Type B pancreatic cell (in vitro differentiated cells): ENCODE measurements around the gene PAGE2B. TPM values are rescaled to one million over a fixed set of nuclear protein-coding genes. Genes with fewer than 3 reads are reported as not detected.

Experiments used
- DNase-seq: peaks from one replicate; pipeline ENCODE4 v3.0.0; 2021; ENCODE audit warnings: mixed read lengths; ENCODE audit not compliant: unreplicated experiment; ENCODE audit errors: extremely low spot score
- H3K27ac Mint-ChIP-seq: 2 replicates; pipeline ENCODE4 v1.8.0; 2021; ENCODE audit warnings: mild to moderate bottlenecking, mixed read lengths
- H3K27me3 Mint-ChIP-seq: 2 replicates; pipeline ENCODE4 v1.8.0; 2021; ENCODE audit warnings: mixed read lengths
- H3K36me3 Mint-ChIP-seq: 2 replicates; pipeline ENCODE4 v1.8.0; 2021; ENCODE audit warnings: mixed read lengths
- H3K4me1 Mint-ChIP-seq: one replicate; pipeline ENCODE4 v1.8.0; 2021; ENCODE audit warnings: mixed read lengths; ENCODE audit not compliant: unreplicated experiment
- H3K4me3 Mint-ChIP-seq: 2 replicates; pipeline ENCODE4 v1.8.0; 2021; ENCODE audit warnings: mild to moderate bottlenecking, mixed read lengths
- H3K9me3 Mint-ChIP-seq: 2 replicates; pipeline ENCODE4 v1.8.0; 2021; ENCODE audit warnings: mixed read lengths
- CTCF ChIP-seq: fragments of 200-600 bp; sonication (generic); conservative IDR thresholded peaks from 2 replicates; pipeline ENCODE4 v1.5.0; 2021; ENCODE audit warnings: antibody characterized with exemption, mild to moderate bottlenecking
- total RNA-seq: library from RNA; stranded (reverse); gene quantifications from 2 replicates; pipeline ENCODE4 v1.2.1, GENCODE V29; 2021; ENCODE audit warnings: low replicate concordance

The PAGE2B gene
- total RNA-seq, 1 donor from 2014 or later, result not detected

DNA sequence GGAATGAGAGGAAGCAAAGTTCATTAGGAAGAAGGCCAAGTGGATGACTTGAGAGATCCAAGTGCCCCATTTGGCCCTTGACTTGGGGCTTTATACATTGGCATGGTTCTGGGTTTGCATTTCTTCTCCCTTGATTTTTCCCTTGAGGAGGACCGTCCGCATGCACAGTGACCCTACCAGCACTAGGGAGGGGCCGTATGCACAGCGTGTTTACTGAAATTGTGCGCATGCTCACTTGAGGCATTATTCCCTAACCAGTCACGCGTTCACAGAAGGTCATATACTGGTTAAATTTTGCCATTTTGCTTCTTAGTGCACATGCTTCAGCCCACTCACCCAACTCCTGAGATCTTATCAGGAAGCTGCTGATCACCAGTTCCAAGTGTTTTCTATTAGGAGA, 49.1 kb downstream of the PAGE2B start:
- no peak for TF ChIP-seq CTCF
- Mint-ChIP-seq H3K9me3 (no peaks in the 10 kb centered on the region), H3K27me3 (no peaks in the 10 kb centered on the region), H3K4me1 (no peaks in the 10 kb centered on the region), H3K27ac (no peak overlapping the region), H3K36me3 (no peaks in the 10 kb centered on the region), H3K4me3 (no peak overlapping the region)
- no peak for DNase-seq

- no peak overlapping the region for H3K27ac Mint-ChIP-seq
- H3K9me3 Mint-ChIP-seq, result no peaks in the 10 kb centered on the region
- H3K36me3 Mint-ChIP-seq, result no peaks in the 10 kb centered on the region
- no peaks in the 10 kb centered on the region for H3K4me1 Mint-ChIP-seq
- no peak for DNase-seq
- no peak for TF ChIP-seq CTCF
- H3K4me3 Mint-ChIP-seq, result no peak overlapping the region
- no peaks in the 10 kb centered on the region for H3K27me3 Mint-ChIP-seq
Observed at GRCh38 chrX:55127692-55128091, 52.9 kb downstream of the PAGE2B start.

Other genes with a start within 250 kb of the PAGE2B start
- gene TRO, start 154.2 kb upstream of the PAGE2B start, total RNA-seq, result 39.6 and 142 TPM in 2 replicates
- gene PFKFB1, start 80.8 kb upstream of the PAGE2B start, total RNA-seq, result 0.51 and 0.86 TPM in 2 replicates
- 17.1 and 24.3 TPM in 2 replicates for gene APEX2, start 74.7 kb upstream of the PAGE2B start, total RNA-seq
- gene ALAS2, start 44.1 kb upstream of the PAGE2B start, total RNA-seq, result not detected in 2 replicates
- gene PAGE2, start 14.0 kb downstream of the PAGE2B start, total RNA-seq, result not detected in 2 replicates
- not detected in 2 replicates for gene PAGE5, start 145.3 kb downstream of the PAGE2B start, total RNA-seq
- not detected in 2 replicates for gene PAGE3, start 189.9 kb downstream of the PAGE2B start, total RNA-seq